Colonic mucosa (tissue), 4 donors: ENCODE data around the gene ZNF561. TPM values are rescaled to one million over a fixed set of nuclear protein-coding genes. Genes with fewer than 3 reads are reported as not detected.

Experiments
- DNase-seq: peaks from one replicate; pipeline ENCODE4 v3.0.0-alpha.2; 2020
- H3K27ac ChIP-seq: fragments of 200-600 bp; one replicate; pipeline ENCODE4 v1.8.0; 2021
- H3K27me3 ChIP-seq: fragments of 200-600 bp; one replicate; pipeline ENCODE4 v1.8.0; 2021
- H3K36me3 ChIP-seq: fragments of 200-600 bp; one replicate; pipeline ENCODE4 v1.8.0; 2021
- H3K4me1 ChIP-seq: fragments of 200-600 bp; one replicate; pipeline ENCODE4 v1.8.0; 2021; ENCODE audit warnings: mild to moderate bottlenecking
- H3K4me3 ChIP-seq: fragments of 200-600 bp; one replicate; pipeline ENCODE4 v1.8.0; 2021
- H3K9ac ChIP-seq, 2 donors: one replicate each; pipeline ENCODE4 v1.7.0; 2013; ENCODE audit warnings: control low read depth in 2 of 2, low read depth in 2 of 2, low read length in 2 of 2
- H3K9me3 ChIP-seq: fragments of 200-600 bp; one replicate; pipeline ENCODE4 v1.8.0; 2021
- intact Hi-C: fragments of 100-400 bp; cut with DNase I; formaldehyde crosslinking; loops from one replicate; pipeline ENCODE4 v1.14.1; 2022
- total RNA-seq, 2 donors: library from RNA; stranded (reverse); fragmentation: NEBNext Ultra II Directional in 1 of 2; extraction: Animal tissue kit (Norgen Biotek cat#: 25700) in 1 of 2; gene quantifications; one replicate each; pipeline ENCODE4 v1.2.1, GENCODE V29; 2021
- TF ChIP-seq, protein P1 (sequence below): fragments of 200-600 bp; IDR thresholded peaks from one replicate; pipeline ENCODE4 v1.8.0; 2022; ENCODE audit warnings: antibody characterized with exemption, mild to moderate bottlenecking
- donor health status: healthy.
- donor health status: DM: no; HTN: no; CAD: no.
- donor health status: DM: no; HTN: no; CAD: no.

Gene ZNF561
- total RNA-seq, 2 donors from 2014 or later: 29.7 to 32.2 TPM

GRCh38 chr19:9570255-9570654 lies 50.8 kb downstream of the ZNF561 start:
- no peak overlapping the region for H3K27ac ChIP-seq
- TF ChIP-seq, protein P1, sequence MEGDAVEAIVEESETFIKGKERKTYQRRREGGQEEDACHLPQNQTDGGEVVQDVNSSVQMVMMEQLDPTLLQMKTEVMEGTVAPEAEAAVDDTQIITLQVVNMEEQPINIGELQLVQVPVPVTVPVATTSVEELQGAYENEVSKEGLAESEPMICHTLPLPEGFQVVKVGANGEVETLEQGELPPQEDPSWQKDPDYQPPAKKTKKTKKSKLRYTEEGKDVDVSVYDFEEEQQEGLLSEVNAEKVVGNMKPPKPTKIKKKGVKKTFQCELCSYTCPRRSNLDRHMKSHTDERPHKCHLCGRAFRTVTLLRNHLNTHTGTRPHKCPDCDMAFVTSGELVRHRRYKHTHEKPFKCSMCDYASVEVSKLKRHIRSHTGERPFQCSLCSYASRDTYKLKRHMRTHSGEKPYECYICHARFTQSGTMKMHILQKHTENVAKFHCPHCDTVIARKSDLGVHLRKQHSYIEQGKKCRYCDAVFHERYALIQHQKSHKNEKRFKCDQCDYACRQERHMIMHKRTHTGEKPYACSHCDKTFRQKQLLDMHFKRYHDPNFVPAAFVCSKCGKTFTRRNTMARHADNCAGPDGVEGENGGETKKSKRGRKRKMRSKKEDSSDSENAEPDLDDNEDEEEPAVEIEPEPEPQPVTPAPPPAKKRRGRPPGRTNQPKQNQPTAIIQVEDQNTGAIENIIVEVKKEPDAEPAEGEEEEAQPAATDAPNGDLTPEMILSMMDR: no peak
- no peaks in the 10 kb centered on the region for H3K4me1 ChIP-seq
- intact Hi-C loops: no loop called here
- H3K4me3 ChIP-seq: no peak overlapping the region
- no peak for DNase-seq
- H3K36me3 ChIP-seq: peaks cover 30% of the 10 kb centered on the region
- peaks cover 29% of the 10 kb centered on the region for H3K9me3 ChIP-seq
- no peak overlapping the region for H3K9ac ChIP-seq
- no peaks in the 10 kb centered on the region for H3K27me3 ChIP-seq

DNA sequence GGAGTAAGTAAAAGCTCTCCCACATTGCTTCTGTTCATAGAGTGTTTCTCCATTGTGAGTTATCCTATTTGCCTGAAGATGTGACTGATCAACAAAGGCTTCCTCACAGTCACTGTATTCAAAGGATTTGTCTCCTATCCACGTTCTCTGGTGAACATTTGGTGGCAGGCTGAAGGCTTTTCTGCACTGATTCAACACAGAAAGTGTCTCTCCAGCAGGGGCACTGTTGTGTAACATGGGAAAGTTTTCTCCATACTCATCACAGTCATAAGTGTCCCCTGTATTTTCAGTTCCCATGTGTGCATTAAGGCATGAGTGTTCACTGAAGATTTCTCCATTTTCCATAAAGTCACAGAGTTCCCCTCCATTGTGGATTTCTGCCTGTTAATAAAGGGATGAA lies 54.3 kb downstream of the ZNF561 start:
- Histone ChIP-seq H3K36me3 (peaks cover 30% of the 10 kb centered on the region), H3K9ac (no peak overlapping the region), H3K9me3 (peaks cover 29% of the 10 kb centered on the region), H3K4me1 (no peaks in the 10 kb centered on the region), H3K27ac (no peak overlapping the region), H3K4me3 (no peak overlapping the region), H3K27me3 (no peaks in the 10 kb centered on the region)
- DNase-seq: no peak
- TF ChIP-seq, protein P1: no peak
- intact Hi-C loops: no loop called here

GRCh38 chr19:9565900-9566705 lies 54.9 kb downstream of the ZNF561 start:
- no peak overlapping the region for H3K27ac ChIP-seq
- no peak overlapping the region for H3K4me3 ChIP-seq
- DNase-seq: no peak
- intact Hi-C loops: no loop called here
- H3K9me3 ChIP-seq: peaks cover 28% of the 10 kb centered on the region
- TF ChIP-seq, protein P1: no peak
- H3K4me1 ChIP-seq: no peaks in the 10 kb centered on the region
- peaks cover 30% of the 10 kb centered on the region for H3K36me3 ChIP-seq
- no peaks in the 10 kb centered on the region for H3K27me3 ChIP-seq
- H3K9ac ChIP-seq: no peak overlapping the region

Other genes with a start within 250 kb of the ZNF561 start
- 10 to 100 TPM; 12.5 to 17.1 TPM for gene ZNF266, start 185.7 kb downstream of the ZNF561 start, total RNA-seq
- not detected for gene ZNF560, start 122.6 kb downstream of the ZNF561 start, total RNA-seq
- 10 to 100 TPM in 1 of 2 donors, 1 to 10 TPM in 1; 7.5 to 11.5 TPM for gene ZNF426, start 82.6 kb downstream of the ZNF561 start, total RNA-seq
- 10 to 100 TPM; 18.3 to 24.3 TPM for gene ZNF121, start 36.7 kb downstream of the ZNF561 start, total RNA-seq
- 10 to 100 TPM; 34.7 to 37.2 TPM for gene ZNF562, start 53.9 kb upstream of the ZNF561 start, total RNA-seq
- 10 to 100 TPM in 1 of 2 donors, 1 to 10 TPM in 1; 9.2 to 10.5 TPM for gene ZNF846, start 147.5 kb upstream of the ZNF561 start, total RNA-seq
- 10 to 100 TPM; 30.5 to 30.7 TPM for gene FBXL12, start 197.8 kb upstream of the ZNF561 start, total RNA-seq
- gene UBL5, start 206.7 kb upstream of the ZNF561 start, total RNA-seq: 100 to 1,000 TPM; 316 to 384 TPM
- 10 to 100 TPM; 47.9 to 88.3 TPM for gene PIN1, start 214.1 kb upstream of the ZNF561 start, total RNA-seq